ENCODE results near the gene ACP4.
"Not testable (repeated sequence)": the region's sequence is repeated elsewhere in the genome, so short reads cannot be mapped to it uniquely, and the experiment has no call there.

The ACP4 gene

GRCh38 chr19:50797781-50798658 is 7.8 kb downstream of the ACP4 start:
- no peak for FAIRE-seq

GRCh38 chr19:50798659-50799546 is 8.7 kb downstream of the ACP4 start:
- FAIRE-seq, result no peak

- no peak for FAIRE-seq
Observed at GRCh38 chr19:50799547-50799851, 9.3 kb downstream of the ACP4 start.

DNA sequence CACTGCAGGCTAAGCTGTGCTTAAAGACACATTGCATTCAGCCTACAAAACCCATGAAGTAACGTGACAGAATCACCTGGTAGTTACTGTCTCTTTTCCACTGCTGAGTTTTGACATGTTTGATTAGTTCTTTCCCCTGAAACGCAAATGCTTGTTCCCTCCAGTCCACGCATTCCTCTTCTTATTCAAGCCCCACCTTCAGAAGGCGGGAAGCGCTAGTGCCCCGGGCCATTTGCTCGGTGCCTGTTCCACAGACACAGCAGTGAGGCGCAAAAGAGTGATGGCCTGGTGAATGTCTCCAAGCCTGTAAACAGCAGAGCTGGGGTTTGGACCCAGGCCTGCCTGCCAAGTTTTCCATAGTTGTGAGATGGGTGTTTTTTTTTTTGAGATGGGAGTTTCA is 10.9 kb downstream of the ACP4 start:
- FAIRE-seq, result no peak

- FAIRE-seq, result no peak
Observed at GRCh38 chr19:50803633-50804419, 13.6 kb downstream of the ACP4 start.

DNA sequence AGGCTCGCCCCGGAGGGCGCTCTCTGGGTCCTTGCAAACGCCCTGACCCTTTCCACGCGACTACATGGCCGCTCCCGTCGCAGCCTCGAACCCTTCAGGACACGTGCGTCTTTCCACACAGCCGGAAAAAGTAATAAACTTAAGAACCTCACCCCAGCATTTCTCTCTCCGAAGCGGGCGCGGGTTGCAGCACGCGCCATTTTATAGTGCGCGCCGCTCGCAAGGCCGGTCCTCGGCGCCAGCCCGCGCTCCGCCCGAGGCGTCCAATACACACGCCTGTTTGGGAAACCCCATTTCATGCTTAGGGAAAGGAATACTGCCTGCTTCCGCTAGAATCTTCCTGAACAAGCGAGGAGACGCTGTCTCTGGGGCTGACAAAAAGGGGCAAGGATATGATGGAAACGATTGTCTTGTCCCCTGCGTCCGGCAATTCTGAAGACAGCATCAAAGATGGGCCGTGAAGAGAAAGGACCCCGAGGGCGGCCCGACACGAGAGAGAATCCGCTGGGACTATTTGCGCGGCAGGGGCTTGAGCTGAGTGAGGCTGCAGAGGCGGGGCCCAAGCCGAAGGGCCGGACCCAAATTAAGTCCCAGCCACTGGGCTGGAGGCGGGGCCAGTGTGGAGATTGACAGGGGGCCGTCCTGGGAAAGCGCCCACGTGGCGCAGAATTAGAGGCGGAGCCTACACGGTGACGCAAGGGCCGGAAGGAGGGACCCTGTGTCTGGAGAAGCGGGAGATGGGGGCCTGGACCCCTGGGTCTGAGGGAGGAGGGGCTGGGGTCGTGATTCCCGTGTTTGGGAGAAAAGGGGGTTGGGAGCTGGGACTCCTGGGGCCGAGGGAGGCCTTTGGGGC is 14.4 kb downstream of the ACP4 start:
- peak; percentile 98 for FAIRE-seq

GRCh38 chr19:50808856-50809255 is 18.6 kb downstream of the ACP4 start:
- FAIRE-seq, result no peak

DNA sequence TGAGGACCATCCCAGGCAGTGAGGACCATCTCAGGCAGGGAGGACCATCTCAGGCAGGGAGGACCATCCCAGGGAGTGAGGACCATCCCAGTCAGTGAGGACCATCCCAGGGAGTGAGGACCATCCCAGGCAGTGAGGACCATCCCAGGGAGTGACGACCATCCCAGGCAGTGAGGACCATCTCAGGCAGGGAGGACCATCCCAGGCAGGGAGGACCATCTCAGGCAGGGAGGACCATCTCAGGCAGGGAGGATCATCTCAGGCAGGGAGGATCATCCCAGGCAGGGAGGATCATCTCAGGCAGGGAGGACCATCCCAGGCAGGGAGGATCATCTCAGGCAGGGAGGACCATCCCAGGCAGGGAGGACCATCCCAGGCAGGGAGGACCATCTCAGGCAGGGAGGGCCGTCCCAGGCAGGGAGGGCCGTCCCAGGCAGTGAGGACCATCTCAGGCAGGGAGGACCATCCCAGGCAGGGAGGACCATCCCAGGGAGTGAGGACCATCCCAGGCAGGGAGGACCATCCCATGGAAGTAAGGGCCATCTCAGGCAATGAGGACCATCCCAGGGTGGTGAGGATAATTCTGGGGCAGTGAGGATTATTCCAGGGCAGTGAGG is 21.5 kb downstream of the ACP4 start:
- not testable (repeated sequence) for FAIRE-seq

GRCh38 chr19:50812474-50812873 is 22.3 kb downstream of the ACP4 start:
- FAIRE-seq, result no peak

DNA sequence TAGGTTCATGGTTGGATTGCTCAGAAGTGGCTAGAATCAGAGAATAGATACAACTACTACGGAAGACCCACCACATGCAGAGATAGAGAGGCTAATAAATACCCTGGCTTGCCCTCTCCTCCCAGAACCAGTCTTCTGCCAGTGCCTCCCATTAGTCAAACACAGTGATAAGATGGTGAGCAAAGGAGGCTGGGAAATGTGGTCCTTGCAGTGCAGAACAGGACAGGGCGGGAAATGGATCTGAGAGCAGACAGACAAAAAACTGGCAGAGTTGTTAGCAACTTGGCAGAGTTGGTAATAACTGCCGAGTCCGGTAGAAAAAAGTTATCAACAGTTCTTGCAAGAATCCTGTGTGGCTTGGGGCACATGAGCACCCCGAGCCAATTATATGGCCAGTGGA is 24.7 kb downstream of the ACP4 start:
- no peak for FAIRE-seq

DNA sequence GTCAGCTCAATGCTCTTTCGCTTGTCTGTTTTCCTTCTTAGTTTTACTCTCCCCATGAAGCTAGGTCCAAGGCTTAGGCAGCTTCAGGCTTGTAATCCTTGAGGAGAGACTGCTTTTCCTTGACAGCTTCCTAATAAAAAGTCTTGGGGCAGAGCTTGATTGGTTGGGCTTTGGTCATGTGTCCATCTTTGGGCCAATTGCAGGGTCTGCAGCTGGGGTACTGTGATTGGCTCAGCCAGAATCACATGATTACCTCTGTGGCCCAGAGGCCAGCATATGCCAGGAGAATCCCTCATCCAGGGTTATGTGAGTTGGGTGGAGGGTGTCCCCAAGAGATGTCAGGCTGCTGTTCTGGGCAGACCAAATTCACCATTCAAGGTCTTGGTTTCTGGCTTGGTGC is 25.2 kb downstream of the ACP4 start:
- FAIRE-seq, result no peak

GRCh38 chr19:50817941-50818858 is 28.0 kb downstream of the ACP4 start:
- peak; percentile 31 for FAIRE-seq

DNA sequence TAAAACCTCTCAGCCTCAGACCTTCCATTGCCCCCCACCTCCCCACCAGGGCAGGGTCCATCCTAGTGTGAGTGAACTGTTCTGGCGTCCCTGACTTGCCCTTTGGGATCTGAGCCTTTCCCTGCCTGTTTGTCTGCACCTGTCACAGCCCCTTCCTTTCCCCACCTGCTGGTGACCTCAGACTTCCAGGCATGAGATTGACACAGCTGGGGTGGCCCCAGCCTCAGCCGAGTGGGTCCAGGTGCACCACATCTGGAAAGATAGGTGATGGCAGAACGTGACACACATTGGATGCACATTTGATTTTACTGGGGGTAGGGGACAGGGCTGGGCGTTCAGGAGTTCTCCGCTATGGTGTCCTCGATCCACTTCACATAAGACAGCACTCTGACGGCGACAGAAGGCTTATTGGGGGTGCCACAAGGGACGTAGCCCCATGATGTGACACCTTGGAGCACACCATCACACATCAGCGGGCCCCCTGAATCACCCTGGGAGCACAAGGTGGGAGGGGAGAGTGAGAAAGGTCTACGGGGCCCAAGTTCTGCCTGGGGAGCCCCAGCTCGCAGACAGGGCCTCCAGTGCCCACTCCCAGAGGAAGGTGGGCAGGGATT is 28.8 kb downstream of the ACP4 start:
- FAIRE-seq, result no peak

DNA sequence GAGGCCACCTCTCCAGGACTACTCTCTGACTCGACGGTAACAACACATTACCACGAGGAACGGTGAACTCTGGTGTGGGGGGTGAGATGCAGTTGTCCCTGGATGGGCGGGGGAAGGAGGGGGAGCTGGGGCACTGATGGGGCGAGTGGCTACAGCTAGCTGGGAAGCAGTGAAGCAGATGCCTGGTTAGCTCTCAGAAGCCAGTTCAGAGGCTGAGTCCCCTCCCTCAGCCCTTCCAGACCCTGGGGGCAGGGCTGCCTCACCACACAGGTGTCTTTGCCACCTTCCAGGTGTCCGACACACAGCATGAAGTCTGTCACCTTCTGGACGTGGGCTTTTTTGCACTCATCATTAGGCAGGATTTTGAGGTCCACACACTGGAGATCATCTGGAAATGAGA is 29.4 kb downstream of the ACP4 start:
- no peak for FAIRE-seq

DNA sequence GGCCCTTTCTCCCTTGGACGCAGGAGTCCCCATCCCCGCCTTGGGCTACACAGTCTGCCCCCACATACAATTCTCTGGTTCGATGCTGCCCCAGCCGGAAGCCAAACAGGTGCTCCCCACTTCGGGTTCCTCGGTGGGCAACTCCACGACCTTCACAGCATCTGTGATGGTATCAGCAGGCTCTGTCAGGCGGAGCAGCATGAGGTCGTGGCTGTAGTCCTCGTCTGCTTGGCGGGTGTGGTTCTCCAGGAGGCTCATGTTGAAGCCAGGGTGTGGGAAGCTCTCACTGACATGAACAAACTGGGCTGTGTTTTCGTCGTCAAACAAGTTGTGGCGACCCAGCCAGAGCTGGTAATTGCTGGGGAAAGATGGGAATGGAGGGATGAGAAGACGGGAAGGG is 29.9 kb downstream of the ACP4 start:
- no peak for FAIRE-seq

- FAIRE-seq, result no peak
Observed at GRCh38 chr19:50820549-50821247, 30.5 kb downstream of the ACP4 start.

GRCh38 chr19:50821248-50821612 is 31.0 kb downstream of the ACP4 start:
- FAIRE-seq, result no peak

DNA sequence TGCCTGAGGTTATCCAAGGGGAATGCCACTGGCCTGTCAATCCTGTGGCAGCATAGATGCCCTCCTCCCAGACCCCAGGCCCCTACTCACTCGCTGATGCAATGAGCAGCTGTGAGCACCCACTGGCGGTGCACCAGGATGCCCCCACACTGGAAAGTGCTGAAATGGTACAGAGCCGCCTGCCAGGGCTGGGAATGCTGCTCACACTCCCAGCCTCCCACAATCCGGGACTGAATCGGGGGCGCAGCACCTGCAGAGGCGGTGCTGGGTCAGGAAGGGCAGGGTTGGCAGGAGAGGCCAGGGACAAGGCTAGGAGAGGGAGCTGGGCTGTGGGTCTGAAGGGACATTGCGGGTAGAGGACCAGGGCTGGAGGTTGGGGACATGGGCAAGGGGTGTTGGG is 31.4 kb downstream of the ACP4 start:
- FAIRE-seq, result no peak

- FAIRE-seq, result no peak
Observed at GRCh38 chr19:50822661-50823208, 32.5 kb downstream of the ACP4 start.

Measured in G401.6 (cell line).